Neutrophil (primary cell): ENCODE results near the gene GABRA5.

ENCODE experiments used
- H3K27ac ChIP-seq: fragments of 200-600 bp; sonication (generic); 2 replicates; pipeline ENCODE4 v1.5.1; 2016; ENCODE audit warnings: mild to moderate bottlenecking, moderate library complexity
- H3K27me3 ChIP-seq: fragments of 200-600 bp; sonication (generic); 2 replicates; pipeline ENCODE4 v1.6.0; 2016; ENCODE audit warnings: mild to moderate bottlenecking
- H3K36me3 ChIP-seq: fragments of 200-600 bp; sonication (generic); 2 replicates; pipeline ENCODE4 v1.5.1; 2017
- H3K4me1 ChIP-seq, 2 experiments: fragments of 200-600 bp in 1 of 2; sonication (generic) in 1 of 2; 1 replicate in 1 of 2; 2 replicates in 1 of 2; pipeline versions ENCODE4 v1.5.1 to v1.6.1; 2013 to 2016; ENCODE audit warnings: low read depth in 1 of 2, low read length in 1 of 2, mild to moderate bottlenecking in 1 of 2, moderate library complexity in 1 of 2; ENCODE audit not compliant: control insufficient read depth in 1 of 2, insufficient read depth in 1 of 2
- H3K4me3 ChIP-seq, 2 experiments: fragments of 200-600 bp in 1 of 2; sonication (generic) in 1 of 2; 1 replicate in 1 of 2; 2 replicates in 1 of 2; pipeline ENCODE4 v1.5.1; 2013 to 2016; ENCODE audit warnings: low read depth in 1 of 2, low read length in 1 of 2, mild to moderate bottlenecking in 1 of 2, moderate library complexity in 1 of 2
- H3K9me3 ChIP-seq: fragments of 200-600 bp; sonication (generic); 2 replicates; pipeline ENCODE4 v1.5.1; 2016
- CTCF ChIP-seq: fragments of 200-600 bp; sonication (generic); IDR thresholded peaks from 2 replicates; pipeline ENCODE4 v1.5.1; 2016; ENCODE audit warnings: antibody characterized with exemption

GABRA5 gene

GRCh38 chr15:26970712-26971210, 103.9 kb downstream of the GABRA5 start, which contains the start of gene GABRG3:
Gene GABRG3 (plus strand): TSS chr15:26971181.
- no peak within 1 kb of the TSS for H3K27ac ChIP-seq
- no peak within 1 kb of the TSS for H3K4me3 ChIP-seq
- H3K4me1 ChIP-seq, result no peaks in the 10 kb centered on the region
- no peaks in the 10 kb centered on the region for H3K9me3 ChIP-seq
- H3K27me3 ChIP-seq, result peaks cover 65% of the 10 kb centered on the region
- H3K36me3 ChIP-seq, result no peaks in the 10 kb centered on the region
- no peak for TF ChIP-seq CTCF

GRCh38 chr15:26971271-26972018, 104.6 kb downstream of the GABRA5 start:
- no peaks in the 10 kb centered on the region for H3K9me3 ChIP-seq
- TF ChIP-seq CTCF, result no peak
- no peak overlapping the region for H3K4me3 ChIP-seq
- peaks cover 65% of the 10 kb centered on the region for H3K27me3 ChIP-seq
- no peak overlapping the region for H3K27ac ChIP-seq
- H3K36me3 ChIP-seq, result no peaks in the 10 kb centered on the region
- no peaks in the 10 kb centered on the region for H3K4me1 ChIP-seq

- no peaks in the 10 kb centered on the region for H3K36me3 ChIP-seq
- H3K27me3 ChIP-seq, result peaks cover 58% of the 10 kb centered on the region
- TF ChIP-seq CTCF, result no peak
- no peak overlapping the region for H3K4me3 ChIP-seq
- H3K4me1 ChIP-seq, result no peaks in the 10 kb centered on the region
- no peaks in the 10 kb centered on the region for H3K9me3 ChIP-seq
- no peak overlapping the region for H3K27ac ChIP-seq
Observed at GRCh38 chr15:26972636-26973035, 105.8 kb downstream of the GABRA5 start.

- no peak for TF ChIP-seq CTCF
- Histone ChIP-seq H3K4me1 (no peaks in the 10 kb centered on the region), H3K9me3 (no peaks in the 10 kb centered on the region), H3K27me3 (peaks cover 44% of the 10 kb centered on the region), H3K27ac (no peak overlapping the region), H3K36me3 (no peaks in the 10 kb centered on the region), H3K4me3 (no peak overlapping the region)
Observed at GRCh38 chr15:26974120-26974780, 107.4 kb downstream of the GABRA5 start.

- no peaks in the 10 kb centered on the region for H3K36me3 ChIP-seq
- no peak overlapping the region for H3K27ac ChIP-seq
- no peaks in the 10 kb centered on the region for H3K9me3 ChIP-seq
- H3K4me1 ChIP-seq, result no peaks in the 10 kb centered on the region
- TF ChIP-seq CTCF, result no peak
- H3K27me3 ChIP-seq, result no peaks in the 10 kb centered on the region
- no peak overlapping the region for H3K4me3 ChIP-seq
Observed at GRCh38 chr15:26981492-26981891, 114.6 kb downstream of the GABRA5 start.
